ENCODE results near the gene INTS3.
A peak's percentile ranks its signal among the peaks of the same experiment; 100 is the strongest.

Gene INTS3

DNA sequence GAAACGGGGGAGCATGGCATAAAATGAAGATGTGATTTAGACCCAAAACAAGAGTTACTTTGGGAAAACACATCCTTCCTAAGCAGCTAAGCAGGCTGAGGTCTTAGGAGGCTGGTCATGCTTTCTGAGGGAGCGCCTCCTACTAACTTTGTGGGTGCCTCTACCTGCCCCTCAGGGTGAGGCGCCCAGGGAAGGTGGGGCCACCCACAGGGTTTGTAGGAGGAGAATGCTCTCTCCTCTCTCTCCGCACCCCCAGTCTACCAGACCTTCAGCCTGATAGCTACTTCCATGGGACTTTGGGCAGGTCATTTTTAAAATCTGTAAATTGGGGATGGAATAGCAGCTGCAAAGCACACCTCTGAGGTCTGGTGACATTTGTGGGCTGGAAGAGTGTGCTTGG lies 71.2 kb downstream of the INTS3 start:
- DNase-seq (ENCODE audit: low read depth), result no peak

DNA sequence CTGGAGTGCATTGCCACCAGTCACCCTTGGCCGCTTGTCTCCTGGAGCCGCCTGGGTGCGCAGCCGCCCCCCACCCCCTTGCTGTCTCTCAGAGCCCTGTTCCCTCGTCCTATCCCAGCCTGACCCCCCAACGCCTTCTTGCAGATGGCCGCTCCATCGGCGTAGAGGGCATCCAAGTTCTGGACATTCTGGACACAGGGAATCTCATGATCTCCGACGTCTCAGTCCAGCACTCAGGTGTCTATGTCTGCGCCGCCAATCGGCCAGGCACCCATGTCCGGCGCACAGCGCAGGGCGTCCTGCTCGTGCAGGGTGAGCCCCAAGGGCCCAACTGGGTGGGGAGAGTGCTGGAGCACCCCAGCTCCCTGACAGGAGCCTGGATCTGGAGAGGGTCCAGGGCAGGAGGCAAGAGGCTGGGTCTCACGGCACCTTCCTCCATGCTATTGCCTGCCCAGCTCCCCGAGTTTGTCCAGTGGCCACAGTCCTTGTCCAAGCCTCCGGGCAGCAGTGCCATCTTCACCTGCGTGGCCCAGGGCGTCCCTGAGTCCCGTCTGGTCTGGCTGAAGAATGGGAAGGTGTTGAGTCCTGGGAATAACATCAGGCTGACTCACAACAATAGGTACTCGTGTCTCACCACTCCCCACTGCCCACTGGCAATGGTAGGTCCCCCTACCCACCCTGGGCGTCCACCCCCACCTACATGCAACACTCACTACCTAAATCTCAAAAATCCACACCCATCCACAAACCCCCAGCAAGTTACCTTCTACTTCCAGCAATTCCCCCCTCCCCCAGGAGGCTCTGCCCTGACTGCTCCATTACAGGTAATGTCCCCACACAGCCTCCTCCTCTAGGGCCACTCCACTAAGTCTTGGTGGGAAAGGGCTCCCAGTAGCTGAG lies 72.0 kb downstream of the INTS3 start:
- DNase-seq (ENCODE audit: low read depth), result no peak

DNA sequence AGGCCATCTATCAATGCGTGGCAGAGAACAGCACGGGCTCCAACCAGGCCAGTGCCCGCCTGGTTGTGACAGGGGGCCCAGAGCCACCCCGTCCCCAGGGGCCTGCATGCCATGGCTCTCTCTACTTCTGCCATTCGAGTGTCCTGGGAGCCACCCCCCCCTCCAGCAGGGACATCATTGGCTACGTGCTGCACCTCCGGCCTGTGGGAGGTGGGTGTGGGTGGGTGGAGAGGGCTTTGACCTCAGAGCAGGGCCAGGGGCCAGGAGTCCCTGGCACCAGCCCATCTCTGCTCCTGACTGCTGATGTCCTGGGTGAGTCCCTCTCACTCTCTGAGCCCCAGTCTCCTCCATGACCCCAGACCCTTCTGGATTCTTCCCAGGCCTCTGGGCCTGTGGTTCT lies 72.7 kb downstream of the INTS3 start:
- no peak for DNase-seq (ENCODE audit: low read depth)

DNA sequence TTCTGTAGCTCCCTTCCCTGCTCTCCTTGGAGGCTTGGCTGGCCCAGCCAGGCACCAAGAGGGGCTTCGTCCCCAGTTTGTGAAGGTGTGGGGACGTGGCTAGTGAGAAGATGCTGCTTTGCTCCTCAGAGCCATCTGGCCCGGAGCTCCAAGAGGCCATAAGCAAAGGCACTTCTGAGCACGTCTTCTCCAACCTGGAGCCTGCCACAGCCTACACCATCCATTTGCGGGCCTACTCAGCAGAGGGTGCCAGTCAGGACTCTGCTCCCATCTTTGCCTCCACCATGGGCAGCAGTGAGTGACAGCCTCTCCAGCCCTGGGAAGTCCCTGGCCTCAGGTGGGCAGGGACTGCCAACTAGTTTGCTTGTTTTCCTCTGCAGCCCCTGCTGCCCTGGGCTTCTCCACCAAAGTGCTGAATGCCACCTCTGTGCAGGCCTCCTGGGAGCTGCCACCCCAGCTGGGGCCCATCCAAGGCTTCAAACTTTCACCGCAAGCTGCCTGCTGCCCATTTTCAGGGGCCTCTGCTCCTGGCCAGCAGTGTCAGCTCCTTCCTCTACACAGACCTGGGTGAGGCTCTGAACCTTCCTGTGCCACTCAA lies 73.3 kb downstream of the INTS3 start:
- DNase-seq (ENCODE audit: low read depth), result no peak

DNA sequence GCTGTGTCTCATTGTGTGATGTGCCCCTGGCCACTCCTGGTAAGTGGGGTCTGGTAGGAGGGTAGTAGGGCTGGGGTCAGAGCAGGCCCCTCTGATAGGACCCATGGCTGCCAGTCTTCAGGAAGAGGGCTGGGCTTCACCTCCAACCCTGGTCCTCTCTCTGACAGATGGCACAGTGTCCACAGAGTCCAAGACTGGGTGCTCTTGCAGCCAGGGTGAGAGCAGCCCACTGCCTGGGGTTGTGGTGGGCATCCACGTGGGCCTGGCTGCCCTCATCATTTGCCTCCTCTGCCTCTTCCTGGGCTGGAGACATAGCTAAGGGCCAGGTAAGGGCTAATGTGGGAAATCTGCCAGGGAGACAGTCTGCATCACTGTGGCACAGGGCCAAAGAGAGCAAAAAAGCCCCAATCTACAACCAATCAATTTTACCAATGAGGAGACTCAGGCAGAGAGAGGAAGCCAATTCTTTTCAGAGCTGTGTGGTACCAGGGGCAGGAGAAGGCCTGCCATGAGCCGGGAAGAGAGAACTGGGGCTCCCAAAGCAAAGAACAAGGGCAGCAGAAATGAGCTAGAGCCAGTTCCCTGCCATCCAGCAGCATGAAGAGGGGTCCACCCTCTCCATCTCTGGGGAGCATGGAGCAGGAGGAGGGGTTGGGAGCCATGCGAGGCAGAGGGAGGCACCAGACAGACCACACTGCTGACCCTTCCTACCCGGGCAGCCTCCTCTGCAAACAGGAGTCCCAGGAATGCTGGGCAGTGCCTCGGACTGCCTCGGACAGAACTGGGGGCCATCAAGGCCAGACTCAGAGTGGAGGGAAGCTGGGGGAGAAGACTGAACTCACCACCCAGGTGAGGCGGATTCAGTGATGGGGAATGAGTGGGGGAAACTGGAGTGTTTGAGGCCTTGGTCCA lies 74.2 kb downstream of the INTS3 start:
- no peak for DNase-seq (ENCODE audit: low read depth)

DNA sequence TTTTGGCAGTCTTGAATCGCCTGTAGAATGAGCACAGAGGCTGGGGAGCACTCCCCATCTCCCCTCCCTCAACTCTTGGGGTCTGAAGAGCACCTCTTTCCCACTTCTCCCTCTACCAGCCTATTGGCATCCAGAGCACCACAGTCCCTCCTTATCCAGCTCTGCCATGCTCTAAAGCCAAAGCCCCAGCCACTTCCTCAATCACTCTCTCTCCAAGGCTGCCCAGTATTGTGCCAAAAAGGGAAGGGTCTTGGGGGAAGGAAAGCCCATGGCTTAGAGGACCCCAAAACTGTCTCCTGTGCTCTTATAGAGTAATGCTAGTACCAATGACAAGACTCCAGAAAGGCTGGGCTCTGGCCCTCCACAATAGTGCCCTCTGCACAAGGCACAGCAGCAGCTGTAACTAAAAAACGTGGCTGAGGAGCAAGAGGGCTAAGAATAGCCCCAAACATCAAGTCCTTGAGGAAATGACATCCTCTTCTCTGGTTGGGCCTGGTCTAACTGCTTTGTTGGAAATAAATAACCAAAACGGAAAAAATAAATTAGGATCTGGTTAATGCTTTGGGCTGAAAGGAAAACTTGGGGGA lies 75.7 kb downstream of the INTS3 start:
- no peak for DNase-seq (ENCODE audit: low read depth)

DNA sequence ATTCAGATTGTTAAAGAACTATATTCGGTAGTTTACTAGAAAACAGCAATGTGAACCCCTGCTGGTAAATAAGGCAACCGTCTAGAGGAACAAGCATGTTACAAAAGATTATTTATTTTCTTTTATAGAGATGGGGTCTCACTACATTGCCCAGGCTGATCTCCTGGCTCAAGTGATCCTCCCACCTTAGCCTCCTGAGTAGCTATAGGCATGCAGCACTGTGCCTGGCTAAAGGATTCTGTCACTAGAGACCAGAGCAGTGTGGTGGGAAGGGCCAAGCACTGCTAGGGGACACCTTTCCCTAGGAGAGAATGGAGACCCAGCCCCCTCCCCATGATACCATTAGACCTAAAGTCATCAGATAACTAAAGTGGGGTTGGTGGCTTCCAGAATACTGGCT lies 76.3 kb downstream of the INTS3 start:
- DNase-seq (ENCODE audit: low read depth), result no peak

DNA sequence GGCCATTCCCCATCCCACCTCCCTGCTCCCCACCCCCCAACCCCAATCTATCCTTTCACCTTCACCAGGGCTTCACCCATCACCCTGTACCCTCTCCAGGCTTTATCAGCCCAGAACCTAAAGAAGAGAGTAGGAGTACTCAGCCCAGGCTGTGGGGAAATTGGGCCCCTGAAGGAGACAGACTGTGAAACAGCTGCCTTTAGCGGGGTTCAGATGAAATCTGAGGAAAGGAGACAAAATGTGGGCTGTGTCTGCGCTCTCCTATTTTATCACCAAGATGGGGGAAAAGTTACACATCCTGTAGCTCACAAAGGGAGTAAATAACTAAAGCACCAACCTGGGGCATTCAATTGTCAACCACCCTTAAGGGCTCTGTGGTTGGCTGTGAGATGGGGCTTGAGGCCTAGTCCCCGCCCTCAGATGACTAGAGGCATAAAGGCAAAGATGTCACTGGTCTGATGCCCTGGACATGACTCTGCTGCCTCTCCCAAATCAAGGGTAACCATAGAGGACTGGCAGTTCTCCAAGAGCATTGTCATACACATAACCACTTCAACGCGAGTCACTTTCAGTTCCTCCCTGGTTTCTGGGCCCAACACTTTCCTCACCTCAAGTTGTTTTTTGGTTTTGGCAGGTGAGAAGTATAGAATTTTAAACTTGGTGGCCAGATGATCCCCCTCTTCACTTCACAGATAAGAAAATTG lies 77.3 kb downstream of the INTS3 start:
- DNase-seq (ENCODE audit: low read depth), result peak; percentile 54

DNA sequence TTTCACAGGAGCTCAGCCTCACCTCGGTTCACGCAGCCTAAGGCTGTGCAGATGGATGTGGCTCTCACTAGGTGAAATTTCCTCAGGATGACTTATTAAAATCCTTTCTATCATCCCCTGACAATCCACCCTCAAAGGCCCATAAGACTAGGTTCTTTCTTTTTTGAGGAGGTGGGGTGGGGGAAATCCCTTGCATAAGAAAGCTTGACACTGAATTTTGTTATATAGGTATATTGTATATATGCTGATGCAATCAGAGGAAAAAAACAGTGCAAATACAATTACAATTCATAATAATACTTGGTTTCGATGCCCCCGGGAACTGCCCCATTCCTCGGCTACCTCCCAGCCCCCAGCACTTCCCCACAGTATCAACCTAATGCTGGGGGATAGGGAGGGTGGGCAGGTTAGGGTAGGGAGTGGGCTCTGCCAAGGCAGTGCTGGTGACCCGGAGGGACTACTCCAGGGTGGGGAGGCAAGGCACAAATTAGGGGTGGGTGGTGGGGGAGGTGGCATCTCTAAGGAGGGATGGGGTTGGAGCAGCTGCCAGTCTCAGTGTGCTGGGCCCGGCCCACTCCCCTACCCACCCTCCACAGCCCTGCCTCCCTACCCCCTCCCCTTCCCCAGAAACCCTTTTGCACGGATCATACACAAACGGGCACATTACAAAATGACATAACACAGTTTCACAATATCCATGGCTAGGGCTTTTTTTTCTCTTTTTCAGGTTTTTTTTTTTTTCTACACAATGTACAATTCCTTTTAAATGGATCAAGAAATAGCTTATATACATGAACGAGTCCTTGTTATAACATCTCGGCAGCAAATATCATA lies 78.3 kb downstream of the INTS3 start:
- peak; percentile 10 for DNase-seq (ENCODE audit: low read depth)

DNA sequence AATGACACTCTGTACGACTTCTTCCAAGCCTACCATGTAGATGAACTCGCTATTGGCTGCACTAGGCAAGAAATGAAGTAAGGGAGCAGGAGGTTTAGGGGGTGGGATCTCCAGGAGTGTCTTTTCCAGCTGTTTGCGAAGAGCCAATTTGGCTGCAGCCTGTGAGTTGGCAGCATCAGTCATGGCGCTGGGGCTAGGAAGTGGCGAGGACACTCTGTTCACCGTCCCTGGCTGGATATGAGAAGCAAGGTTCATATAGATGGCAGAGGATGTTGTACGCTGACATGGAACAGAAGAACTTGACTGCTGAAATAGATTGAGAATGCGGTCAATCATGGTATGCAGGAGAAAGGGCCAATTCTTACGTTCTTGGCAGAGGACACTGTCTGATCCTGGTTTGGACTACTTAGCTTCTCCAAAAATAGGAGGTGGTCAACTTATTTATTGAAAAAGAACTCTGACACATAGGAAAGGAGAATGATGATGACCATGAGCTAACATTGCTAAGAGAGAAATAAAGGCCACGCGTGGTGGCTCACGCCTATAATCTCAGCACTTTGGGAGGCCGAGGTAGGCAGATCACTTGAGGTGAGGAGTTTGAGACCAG lies 88.5 kb downstream of the INTS3 start:
- no peak for DNase-seq (ENCODE audit: low read depth)

DNA sequence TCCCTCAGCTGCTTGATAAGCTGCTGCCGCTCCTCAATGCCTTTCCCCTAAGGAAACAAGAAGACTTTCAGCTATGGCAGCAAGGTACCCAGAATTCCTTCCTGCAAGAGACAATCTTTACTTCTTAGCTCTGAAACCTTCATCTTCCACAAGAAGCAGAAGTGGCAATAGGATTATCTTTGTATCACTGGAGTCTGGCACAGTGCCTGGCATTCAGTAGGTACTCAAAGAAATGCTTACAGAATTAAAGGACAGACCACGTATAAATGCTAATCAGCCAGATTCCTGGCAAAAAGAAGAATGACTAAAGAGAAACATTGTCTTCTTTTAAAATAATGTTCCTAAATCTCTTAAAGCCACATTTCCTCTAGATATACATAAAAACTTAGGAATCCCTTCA lies 91.0 kb downstream of the INTS3 start:
- no peak for DNase-seq (ENCODE audit: low read depth)

Measured in amniotic epithelial cell (primary cell).